Spleen (tissue), 11 donors: ENCODE measurements around the gene GIMD1. TPM values are rescaled to one million over a fixed set of nuclear protein-coding genes. Genes with fewer than 3 reads are reported as not detected.

ENCODE experiments used
- DNase-seq: peaks from one replicate; pipeline ENCODE4 v3.0.0-alpha.2; 2020
- H3K27ac ChIP-seq, 8 donors: fragments of 200-600 bp; sonication (generic) in 7 of 8; 1 replicate in 4 of 8; 2 replicates in 4 of 8; pipeline versions ENCODE4 v1.5.0 to v1.8.0; 2016 to 2021; ENCODE audit warnings: inconsistent platforms in 4 of 8, mild to moderate bottlenecking in 4 of 8, moderate library complexity in 1 of 8
- H3K27me3 ChIP-seq, 7 donors: fragments of 200-600 bp; sonication (generic) in 6 of 7; replicated peaks in 1 of 7; 1 replicate in 4 of 7; 2 replicates in 3 of 7; pipeline versions ENCODE4 v1.5.0 to v1.8.0; 2016 to 2021; ENCODE audit warnings: inconsistent platforms in 3 of 7, mild to moderate bottlenecking in 1 of 7
- H3K36me3 ChIP-seq, 6 donors: fragments of 200-600 bp; sonication (generic) in 5 of 6; 1 replicate in 4 of 6; 2 replicates in 2 of 6; pipeline versions ENCODE4 v1.5.0 to v1.8.0; 2016 to 2021; ENCODE audit warnings: inconsistent platforms in 2 of 6
- H3K4me1 ChIP-seq, 6 donors: fragments of 200-600 bp; sonication (generic) in 5 of 6; 1 replicate in 3 of 6; 2 replicates in 3 of 6; pipeline versions ENCODE4 v1.5.0 to v1.8.0; 2016 to 2021; ENCODE audit warnings: inconsistent platforms in 3 of 6
- H3K4me3 ChIP-seq, 8 donors: fragments of 200-600 bp; sonication (generic) in 7 of 8; 1 replicate in 4 of 8; 2 replicates in 4 of 8; pipeline versions ENCODE4 v1.5.0 to v1.8.0; 2016 to 2021; ENCODE audit warnings: inconsistent platforms in 4 of 8, mild to moderate bottlenecking in 4 of 8, moderate library complexity in 2 of 8
- H3K9me3 ChIP-seq, 8 donors: fragments of 200-600 bp; sonication (generic) in 7 of 8; 1 replicate in 4 of 8; 2 replicates in 4 of 8; pipeline versions ENCODE4 v1.5.0 to v1.8.0; 2016 to 2021; ENCODE audit warnings: inconsistent platforms in 4 of 8
- POLR2A ChIP-seq, 3 donors: fragments of 450-650 bp; IDR thresholded peaks; one replicate each; pipeline ENCODE4 v1.5.1; 2017; ENCODE audit warnings: antibody characterized with exemption in 3 of 3, mild to moderate bottlenecking in 1 of 3
- POLR2AphosphoS5 ChIP-seq, 3 donors: sonication (generic); formaldehyde crosslinking; IDR thresholded peaks; one replicate each; pipeline ENCODE4 v1.5.1; 2017; ENCODE audit warnings: antibody characterized with exemption in 3 of 3
- whole genome bisulfite sequencing, 5 donors: extraction: QIAGEN DNeasy Blood & Tissue Kit in 3 of 5; methylation state at CpG; one replicate each; pipeline versions ENCODE4 v1.1.5 to v1.1.7; 2013 to 2018; 5-methylcytosine and 5-hydroxymethylcytosine counted together
- intact Hi-C: fragments of 100-400 bp; cut with DNase I; formaldehyde crosslinking; loops from one replicate; pipeline ENCODE4 v1.15.0; 2023; ENCODE audit warnings: low total_unique reads
- polyA plus RNA-seq, 3 donors: library from polyadenylated mRNA; stranded (reverse); fragments of 200-250 nt; gene quantifications; one replicate each; pipeline ENCODE4 v1.2.1, GENCODE V29; 2013
- total RNA-seq, 7 donors: library from RNA; depleted of rRNA in 3 of 7; stranded (reverse); fragments of >200 nt in 3 of 7; fragmentation: NEBNext Ultra II Directional in 4 of 7; extraction: Animal tissue kit (Norgen Biotek cat#: 25700) in 4 of 7; gene quantifications; one replicate each; pipeline versions ENCODE4 v1.1.0 to v1.2.1, GENCODE V29; 2016 to 2021
- TF ChIP-seq, protein P1 (sequence below), 11 experiments: fragments of 200-600 bp in 7 of 11; fragments of 450-650 bp in 4 of 11; sonication (generic) in 4 of 11; IDR thresholded peaks in 8 of 11; conservative IDR thresholded peaks in 3 of 11; 1 replicate in 7 of 11; 2 replicates in 4 of 11; pipeline versions ENCODE4 v1.4.0 to v1.8.0; 2016 to 2021; ENCODE audit warnings: antibody characterized with exemption in 11 of 11, inconsistent platforms in 4 of 11, mild to moderate bottlenecking in 1 of 11
- donor health status: healthy with polysubstance abuse.
- donor health status: DM: no; HTN: no; CAD: no; lungs with moderate emphysema.
- donor health status: DM: no; HTN: no; CAD: no.
- donor health status: Bipolar disorder and iron deficiency.
- donor health status: healthy.
- donor health status: DM: no; HTN: no; CAD: no.
- donor health status: DM: yes; HTN: yes; CAD: no.

Gene GIMD1
- total and polyA plus RNA-seq, 10 donors, result not detected

- H3K36me3 ChIP-seq, result peaks cover 0 to 4% (median 2%) of the 10 kb centered on the region in 6 donors
- intact Hi-C loops, result no loop called here
- no peak for DNase-seq
Measured at GRCh38 chr4:106315476-106315967, 53.1 kb downstream of the GIMD1 start.

DNA sequence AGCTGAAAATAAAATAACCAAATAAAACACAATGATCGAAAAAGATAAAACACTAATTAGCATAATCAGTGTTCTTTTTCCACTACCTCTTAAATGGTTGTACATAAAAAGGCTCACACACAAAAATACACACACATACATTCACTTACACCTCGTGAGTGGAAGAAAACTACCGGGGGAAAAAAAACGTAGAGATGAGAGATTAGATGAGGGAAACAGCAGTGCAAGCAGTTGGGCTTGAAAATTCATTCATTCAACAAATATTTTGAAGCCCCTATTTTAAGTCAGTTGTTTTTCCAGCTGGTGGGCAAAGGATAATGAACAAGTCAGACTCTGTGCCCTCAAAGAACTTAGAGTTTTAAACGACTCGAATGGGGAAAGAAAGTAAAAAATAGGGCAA lies 53.6 kb downstream of the GIMD1 start:
- Histone ChIP-seq H3K27ac (peak overlapping the region in 7 of 8 donors; percentile 92 to 96 (median 94)), H3K9me3 (no peaks in the 10 kb centered on the region), H3K27me3 (no peaks in the 10 kb centered on the region), H3K4me3 (peak overlapping the region; percentile 67 to 89 (median 74)), H3K36me3 (no peaks in the 10 kb centered on the region), H3K4me1 (peaks cover 28 to 78% (median 50%) of the 10 kb centered on the region in 6 donors)
- intact Hi-C loops, result no loop called here
- WGBS, 5 donors, result 35 to 39% (median 37%) methylated on average over 6 of the region's 6 CpGs
- no peak for DNase-seq
- TF ChIP-seq, protein P1, sequence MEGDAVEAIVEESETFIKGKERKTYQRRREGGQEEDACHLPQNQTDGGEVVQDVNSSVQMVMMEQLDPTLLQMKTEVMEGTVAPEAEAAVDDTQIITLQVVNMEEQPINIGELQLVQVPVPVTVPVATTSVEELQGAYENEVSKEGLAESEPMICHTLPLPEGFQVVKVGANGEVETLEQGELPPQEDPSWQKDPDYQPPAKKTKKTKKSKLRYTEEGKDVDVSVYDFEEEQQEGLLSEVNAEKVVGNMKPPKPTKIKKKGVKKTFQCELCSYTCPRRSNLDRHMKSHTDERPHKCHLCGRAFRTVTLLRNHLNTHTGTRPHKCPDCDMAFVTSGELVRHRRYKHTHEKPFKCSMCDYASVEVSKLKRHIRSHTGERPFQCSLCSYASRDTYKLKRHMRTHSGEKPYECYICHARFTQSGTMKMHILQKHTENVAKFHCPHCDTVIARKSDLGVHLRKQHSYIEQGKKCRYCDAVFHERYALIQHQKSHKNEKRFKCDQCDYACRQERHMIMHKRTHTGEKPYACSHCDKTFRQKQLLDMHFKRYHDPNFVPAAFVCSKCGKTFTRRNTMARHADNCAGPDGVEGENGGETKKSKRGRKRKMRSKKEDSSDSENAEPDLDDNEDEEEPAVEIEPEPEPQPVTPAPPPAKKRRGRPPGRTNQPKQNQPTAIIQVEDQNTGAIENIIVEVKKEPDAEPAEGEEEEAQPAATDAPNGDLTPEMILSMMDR (IDR thresholded peaks at IDR 0.05 in 8 of 11, conservative IDR thresholded peaks at IDR 0.05 in 3 of 11), result no peak
- no peak for TF ChIP-seq POLR2AphosphoS5 (IDR thresholded peaks at IDR 0.05)

More at GRCh38 chr4:106315476-106315967, 53.1 kb downstream of the GIMD1 start:
- peaks cover 28 to 82% (median 50%) of the 10 kb centered on the region in 6 donors for H3K4me1 ChIP-seq
- H3K9me3 ChIP-seq, result no peaks in the 10 kb centered on the region
- WGBS, 5 donors, result 0 to 2% (median 1%) methylated on average over 9 to 13 of the region's 13 CpGs
- no peaks in the 10 kb centered on the region for H3K27me3 ChIP-seq
- H3K27ac ChIP-seq, result peak overlapping the region; percentile 91 to 96 (median 94)
- H3K4me3 ChIP-seq, result peak overlapping the region; percentile 67 to 89 (median 74)
- TF ChIP-seq POLR2A (IDR thresholded peaks at IDR 0.05) (no peak), POLR2AphosphoS5 (IDR thresholded peaks at IDR 0.05) (no peak)
- TF ChIP-seq, protein P1 (IDR thresholded peaks at IDR 0.05 in 8 of 11, conservative IDR thresholded peaks at IDR 0.05 in 3 of 11), result no peak

- no peak for DNase-seq
- Histone ChIP-seq H3K4me1 (peaks cover 21 to 63% (median 38%) of the 10 kb centered on the region in 6 donors), H3K27me3 (no peaks in the 10 kb centered on the region), H3K36me3 (peaks cover 0 to 8% (median 3%) of the 10 kb centered on the region in 6 donors), H3K4me3 (no peak overlapping the region), H3K27ac (no peak overlapping the region), H3K9me3 (no peaks in the 10 kb centered on the region)
- 81 to 95% (median 89%) methylated on average over 3 of the region's 3 CpGs for WGBS, 5 donors
- TF ChIP-seq, protein P1 (IDR thresholded peaks at IDR 0.05 in 8 of 11, conservative IDR thresholded peaks at IDR 0.05 in 3 of 11), result no peak
- TF ChIP-seq POLR2AphosphoS5 (IDR thresholded peaks at IDR 0.05), result no peak
- TF ChIP-seq POLR2A (IDR thresholded peaks at IDR 0.05), result no peak
- intact Hi-C loops, result no loop called here
Measured at GRCh38 chr4:106312997-106313522, 55.5 kb downstream of the GIMD1 start.

GRCh38 chr4:106312377-106312776 lies 56.2 kb downstream of the GIMD1 start:
- peaks cover 0 to 15% (median 3%) of the 10 kb centered on the region in 6 donors for H3K36me3 ChIP-seq
- no peak overlapping the region for H3K27ac ChIP-seq
- 76 to 93% (median 89%) methylated on average over 1 of the region's 1 CpG for WGBS, 5 donors
- no peaks in the 10 kb centered on the region for H3K9me3 ChIP-seq
- H3K27me3 ChIP-seq, result no peaks in the 10 kb centered on the region
- no peak for TF ChIP-seq POLR2A (IDR thresholded peaks at IDR 0.05)
- TF ChIP-seq, protein P1 (IDR thresholded peaks at IDR 0.05 in 8 of 11, conservative IDR thresholded peaks at IDR 0.05 in 3 of 11), result no peak
- no peak for TF ChIP-seq POLR2AphosphoS5 (IDR thresholded peaks at IDR 0.05)
- H3K4me1 ChIP-seq, result peaks cover 14 to 56% (median 31%) of the 10 kb centered on the region in 6 donors
- H3K4me3 ChIP-seq, result no peak overlapping the region
- intact Hi-C loops, result no loop called here
- no peak for DNase-seq
